SH-SY5Y (cell line): ENCODE measurements around the gene TBL2.

ENCODE experiments used
- GATA2 ChIP-seq: IDR thresholded peaks from 2 replicates; pipeline ENCODE4 v1.6.1; 2011; ENCODE audit warnings: mild to moderate bottlenecking, low read depth, low read length
- GATA3 ChIP-seq: IDR thresholded peaks from 2 replicates; pipeline ENCODE4 v1.6.1; 2011; ENCODE audit warnings: low read depth, mild to moderate bottlenecking, low read length, moderate library complexity

TBL2 gene

DNA sequence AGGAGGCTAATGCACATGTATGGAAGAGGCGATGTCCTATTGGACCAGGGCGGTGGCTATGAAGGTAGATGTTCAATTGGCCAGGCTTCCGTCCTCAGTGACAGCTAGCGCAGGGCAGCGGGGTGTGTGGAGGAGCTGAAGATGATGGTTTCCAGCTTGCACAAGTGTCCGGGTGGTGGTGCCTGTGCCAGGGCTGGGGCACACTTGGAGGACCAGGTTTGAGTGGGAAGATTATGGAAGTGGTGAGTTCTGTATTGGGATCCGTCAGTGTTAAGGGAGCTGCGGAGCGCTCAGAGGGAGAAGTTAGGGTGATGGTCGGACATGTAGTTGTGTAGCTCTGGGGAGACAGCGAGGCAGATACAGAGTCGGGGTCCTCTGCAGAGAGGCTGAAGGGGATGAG lies 8.5 kb upstream of the TBL2 start:
- no peak for TF ChIP-seq GATA3
- no peak for TF ChIP-seq GATA2

DNA sequence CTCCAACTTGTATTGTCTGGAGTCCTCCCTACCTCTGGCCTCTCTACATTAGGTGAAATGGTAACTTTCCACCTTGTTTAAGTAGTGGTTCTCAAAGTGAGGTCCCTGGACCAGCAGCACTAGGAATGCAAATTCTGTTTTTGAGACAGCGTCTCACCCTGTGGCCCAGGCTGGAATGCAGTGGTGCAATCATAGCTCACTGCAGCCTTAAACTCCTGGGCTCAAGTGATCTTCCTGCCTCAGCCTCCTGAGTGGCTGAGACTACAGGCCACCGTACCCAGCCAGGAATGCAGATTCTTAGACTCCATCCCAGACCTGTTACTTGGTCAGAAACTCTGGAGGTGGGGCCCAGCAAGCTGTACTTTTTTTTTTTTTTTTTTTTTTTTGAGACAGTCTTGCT lies 6.8 kb upstream of the TBL2 start:
- TF ChIP-seq GATA2 (no peak), GATA3 (no peak)

DNA sequence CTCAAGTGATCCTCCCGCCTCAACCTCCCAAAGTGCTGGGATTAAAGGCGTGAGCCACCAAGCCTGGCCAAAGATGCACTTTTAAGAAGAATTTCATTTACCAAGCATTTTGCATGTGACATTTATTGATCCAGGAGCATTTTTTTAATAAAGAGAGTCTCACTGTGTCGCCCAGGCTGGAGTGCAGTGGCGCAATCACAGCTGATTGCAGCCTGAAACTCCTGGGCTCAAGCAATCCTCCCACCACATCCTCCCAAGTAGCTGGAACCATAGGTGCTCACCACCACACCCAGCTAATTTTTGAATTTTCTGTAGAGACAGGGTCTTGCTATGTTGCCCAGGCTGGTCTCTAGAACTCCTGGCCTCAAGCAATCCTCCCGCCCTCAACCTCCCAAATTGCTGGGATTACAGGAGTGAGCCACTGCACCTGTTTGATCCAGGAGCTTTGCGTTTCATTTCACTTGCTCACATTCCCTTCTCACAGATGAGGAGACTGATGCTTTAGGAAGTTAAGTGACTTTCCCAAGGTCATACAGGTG lies 4.4 kb upstream of the TBL2 start:
- no peak for TF ChIP-seq GATA2
- no peak for TF ChIP-seq GATA3

DNA sequence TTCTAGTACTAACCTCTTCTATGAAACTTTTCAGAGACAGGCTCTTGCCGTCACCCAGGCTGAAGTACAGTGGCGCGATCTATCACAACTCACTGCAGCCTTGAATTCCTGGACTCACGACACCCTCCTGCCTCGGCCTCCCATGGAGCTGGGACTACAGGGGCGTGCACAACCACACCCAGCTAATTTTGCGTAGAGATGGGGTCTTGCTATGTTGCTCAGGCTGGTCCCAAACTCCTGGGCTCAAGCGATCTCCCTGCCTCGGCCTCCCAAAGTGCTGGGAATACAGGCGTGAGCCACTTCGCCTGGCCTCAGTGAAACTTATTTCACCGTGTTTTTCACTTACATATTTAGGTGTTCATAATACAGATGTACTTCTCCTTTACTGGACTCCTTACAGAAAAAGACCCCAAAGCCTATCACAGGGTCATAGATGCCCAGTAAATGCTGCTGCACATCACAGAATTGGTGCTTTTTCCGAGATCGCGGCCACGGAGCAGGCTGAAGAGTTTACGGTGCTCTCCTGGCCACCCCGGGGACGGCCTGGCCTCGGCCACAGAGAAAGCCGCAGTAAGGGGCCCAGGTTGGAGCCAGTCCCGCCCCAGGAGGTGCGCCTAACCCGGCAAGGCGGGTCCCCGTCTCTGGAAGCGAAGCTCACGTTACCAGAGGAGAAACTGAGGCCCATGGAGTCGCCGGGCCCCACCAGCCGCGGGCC lies 595 bp downstream of the TBL2 start:
- TF ChIP-seq GATA3 = no peak
- TF ChIP-seq GATA2 = no peak

DNA sequence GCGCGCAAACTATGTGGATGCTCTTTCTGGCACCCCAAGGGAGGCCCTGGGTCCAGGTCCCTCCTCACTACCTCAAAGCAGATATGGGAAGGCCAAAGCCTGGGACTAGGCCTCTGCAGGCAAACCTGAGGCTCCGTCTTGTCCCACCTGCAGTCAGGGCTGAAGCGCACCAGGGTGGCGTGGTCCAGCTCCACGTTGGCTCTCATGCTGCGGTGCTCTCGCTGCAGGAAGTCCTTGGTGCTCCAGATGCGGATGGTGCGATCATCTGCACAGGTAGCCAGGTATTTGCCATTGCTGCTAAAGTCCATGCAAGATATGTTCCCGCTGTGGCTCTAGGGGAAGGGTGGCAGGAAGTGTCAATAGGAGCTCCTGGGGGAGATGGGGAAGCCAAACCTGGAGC lies 4.6 kb downstream of the TBL2 start:
- TF ChIP-seq GATA2 = no peak
- no peak for TF ChIP-seq GATA3

DNA sequence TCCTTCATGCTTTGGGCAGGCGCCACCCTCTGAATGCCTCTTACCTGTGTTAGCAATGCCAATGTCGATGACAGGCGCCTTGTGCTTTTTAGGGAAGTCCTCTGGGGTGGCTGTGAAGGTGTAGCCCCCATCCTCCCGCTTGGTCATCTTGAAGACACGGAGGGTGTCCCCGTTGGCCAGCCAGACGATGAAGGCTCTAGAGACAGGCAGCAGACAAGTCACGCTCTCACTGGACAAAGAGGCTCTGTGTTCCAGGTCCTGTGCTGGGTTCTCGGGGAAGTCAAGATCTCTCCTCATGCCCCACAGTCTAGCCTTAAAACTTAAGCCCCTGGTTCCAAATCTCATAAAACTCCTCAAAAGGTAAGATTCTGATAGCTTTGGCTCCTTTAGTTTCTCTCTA lies 5.1 kb downstream of the TBL2 start:
- TF ChIP-seq GATA3 = no peak
- no peak for TF ChIP-seq GATA2

DNA sequence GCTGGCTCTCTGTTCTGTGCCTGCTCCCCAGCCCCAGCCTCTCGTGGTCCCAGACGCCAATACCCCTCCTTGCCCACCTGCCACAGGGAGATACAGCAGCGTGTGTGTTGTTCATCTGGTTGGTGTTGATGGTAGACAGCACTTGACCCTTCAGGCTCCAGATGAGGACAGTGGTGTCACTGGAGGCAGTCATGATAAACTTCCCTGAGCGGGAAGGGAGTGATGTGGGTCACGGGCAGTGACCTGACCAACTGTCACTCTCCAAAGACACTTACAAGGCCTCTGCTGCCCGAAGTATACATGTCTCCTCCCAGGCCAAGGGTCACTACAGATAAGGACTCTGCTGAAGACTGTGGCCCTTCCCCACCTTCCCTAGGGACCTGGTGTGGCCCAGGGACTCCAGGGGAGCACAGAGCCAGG lies 5.6 kb downstream of the TBL2 start:
- no peak for TF ChIP-seq GATA2

DNA sequence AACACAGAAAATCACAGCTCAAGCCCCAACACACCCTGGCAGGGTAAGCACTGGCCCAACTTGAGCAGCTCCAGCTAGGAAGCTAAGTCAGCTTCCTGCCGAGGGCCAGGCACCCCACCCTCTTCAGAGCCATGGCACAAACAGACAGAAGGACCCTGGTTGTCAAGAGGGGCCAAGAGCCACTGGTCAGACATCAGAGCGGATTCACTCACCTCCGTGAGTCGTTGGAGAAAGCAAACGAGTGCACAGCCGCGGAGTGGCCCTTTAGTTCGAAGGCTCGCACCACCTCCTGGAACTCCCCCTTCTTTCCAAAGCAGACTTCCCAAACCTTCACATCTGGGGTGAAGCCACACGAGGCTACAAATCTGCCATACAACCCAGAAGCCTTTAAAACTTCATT lies 7.4 kb downstream of the TBL2 start:
- TF ChIP-seq GATA2 (no peak), GATA3 (no peak)

DNA sequence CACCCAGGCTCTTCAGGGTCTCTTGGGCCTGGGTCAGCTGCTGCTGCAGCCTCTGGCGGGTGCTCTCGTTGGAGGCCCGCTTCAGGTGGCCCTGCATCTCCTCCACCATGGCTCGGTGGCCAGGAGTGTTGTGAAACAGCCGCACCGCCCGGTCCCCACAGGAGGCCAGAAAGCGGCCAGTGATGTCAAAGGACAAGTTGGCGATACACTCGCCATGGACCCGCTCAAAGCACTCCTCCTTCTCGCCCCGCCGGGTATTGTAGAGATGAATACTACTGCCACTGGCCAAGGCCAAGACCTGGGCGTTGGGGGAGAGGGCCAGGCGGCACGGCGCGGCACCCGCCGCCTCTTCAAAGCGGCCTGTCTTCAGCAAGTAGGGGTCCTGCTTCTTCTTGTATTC lies 7.9 kb downstream of the TBL2 start:
- no peak for TF ChIP-seq GATA2
- TF ChIP-seq GATA3 = no peak

DNA sequence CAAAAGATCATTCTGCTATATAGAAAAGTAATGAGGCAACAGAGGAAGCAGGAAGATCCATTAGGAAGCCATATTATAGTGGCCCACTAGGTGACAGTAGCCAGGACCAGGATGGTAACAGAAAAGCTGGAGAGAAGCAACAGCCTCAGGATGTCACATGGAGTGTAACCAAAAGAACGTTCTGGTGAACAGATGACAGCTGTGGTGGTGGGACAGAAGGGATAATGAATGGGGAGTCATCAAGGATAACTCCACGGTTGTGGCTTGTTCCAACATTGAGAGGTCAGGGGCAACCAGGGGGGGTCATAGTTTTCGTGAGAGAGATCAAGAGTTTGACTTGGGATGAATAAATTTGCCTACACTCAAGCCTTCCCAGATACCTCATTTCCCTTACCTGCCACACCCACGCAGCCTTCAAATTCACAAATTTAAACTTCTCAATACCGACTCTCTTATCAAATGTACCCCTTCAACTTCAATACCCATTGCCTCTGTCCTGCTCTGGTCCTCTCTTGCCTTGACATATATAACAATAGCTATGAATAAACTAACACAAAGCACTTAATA lies 9.3 kb downstream of the TBL2 start:
- TF ChIP-seq GATA2 (no peak), GATA3 (no peak)

DNA sequence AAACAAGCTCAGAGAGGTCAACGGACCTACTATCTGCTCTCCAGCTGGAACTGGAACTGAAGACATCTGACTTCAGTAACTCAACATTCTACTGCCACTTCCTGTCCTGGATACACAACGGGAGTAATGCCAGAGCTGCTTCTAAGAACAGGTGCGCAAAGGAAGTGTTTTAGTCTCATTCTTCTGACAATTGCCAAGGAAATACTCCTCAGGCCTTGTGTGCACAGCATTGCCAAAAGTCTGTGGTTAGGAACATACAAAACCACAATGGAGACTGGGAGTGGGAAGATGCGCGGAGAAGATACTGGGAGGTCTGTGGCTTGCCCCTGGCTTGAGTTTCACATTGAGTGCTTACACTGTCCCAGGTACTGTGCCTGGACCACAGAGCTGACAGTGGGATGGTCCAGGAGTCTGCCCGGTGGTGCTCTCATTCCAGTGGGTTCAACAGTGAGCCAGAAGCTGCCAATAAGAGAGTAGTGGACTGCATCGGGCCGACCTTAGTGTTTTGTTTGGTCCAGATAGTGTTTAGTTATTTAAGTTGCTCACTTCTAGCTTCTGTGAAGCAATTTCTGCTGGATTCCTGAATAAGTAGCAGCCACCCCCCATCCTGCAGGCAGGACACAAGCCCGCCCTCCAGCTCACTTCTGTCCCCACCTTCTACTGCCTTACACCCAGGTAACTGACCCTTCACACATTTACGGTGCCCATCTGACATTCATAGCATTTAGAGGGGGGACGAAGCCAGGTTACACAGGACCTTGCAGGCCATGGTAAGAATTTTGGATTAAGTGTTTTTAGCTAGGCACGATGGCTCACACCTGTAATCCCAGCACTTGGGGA lies 10.3 kb downstream of the TBL2 start:
- TF ChIP-seq GATA2 = no peak
- TF ChIP-seq GATA3 = no peak

DNA sequence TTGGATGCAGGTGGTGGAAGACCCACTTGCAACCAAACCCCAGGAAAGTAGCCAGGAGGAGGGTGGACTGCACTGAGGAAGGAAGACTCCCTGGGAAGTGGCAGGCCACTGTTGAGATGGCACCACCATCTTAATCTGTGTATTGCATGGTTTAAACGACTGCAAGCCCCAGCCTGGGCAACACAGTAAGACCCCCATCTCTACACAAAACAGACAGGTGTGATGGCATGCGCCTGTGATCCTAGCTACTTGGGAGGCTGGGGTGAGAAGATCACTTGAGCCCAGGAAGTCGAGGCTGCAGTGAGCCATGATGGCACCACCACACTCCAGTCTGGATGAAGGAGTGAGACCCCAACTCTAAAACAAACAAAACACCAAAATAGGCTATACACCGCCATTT lies 11.2 kb downstream of the TBL2 start:
- TF ChIP-seq GATA3 (no peak), GATA2 (no peak)

DNA sequence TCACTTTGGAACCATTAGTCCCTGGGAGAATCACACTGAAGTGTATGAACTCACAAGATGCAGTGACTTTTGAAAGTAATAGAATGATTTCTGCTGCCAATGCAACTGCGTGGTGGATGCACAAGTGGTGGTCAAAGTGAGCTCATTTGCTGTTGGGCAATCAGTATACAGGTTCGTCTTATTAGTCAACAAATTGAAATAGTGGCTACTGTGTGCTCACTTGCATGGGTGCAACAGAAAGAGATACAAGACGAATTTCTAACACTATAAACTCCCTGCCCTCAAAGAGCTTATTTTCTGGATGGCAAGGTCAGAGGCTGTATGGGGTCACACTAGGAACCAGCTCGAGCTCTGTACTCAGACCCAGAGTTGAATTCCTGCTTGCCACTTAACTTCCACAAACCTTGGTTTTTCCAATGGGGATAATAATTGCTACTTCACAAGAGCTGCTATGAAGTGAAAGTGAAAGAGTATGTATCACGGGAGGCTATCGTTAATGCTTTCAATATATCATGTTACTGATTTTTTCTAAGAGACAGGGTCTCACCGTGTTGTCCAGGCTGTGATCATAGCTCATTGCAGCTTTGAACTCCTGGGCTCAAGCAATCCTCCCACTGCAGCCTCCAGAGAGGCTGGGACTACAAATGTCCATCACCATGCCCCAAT lies 12.6 kb downstream of the TBL2 start:
- TF ChIP-seq GATA3 = no peak
- TF ChIP-seq GATA2 = no peak

DNA sequence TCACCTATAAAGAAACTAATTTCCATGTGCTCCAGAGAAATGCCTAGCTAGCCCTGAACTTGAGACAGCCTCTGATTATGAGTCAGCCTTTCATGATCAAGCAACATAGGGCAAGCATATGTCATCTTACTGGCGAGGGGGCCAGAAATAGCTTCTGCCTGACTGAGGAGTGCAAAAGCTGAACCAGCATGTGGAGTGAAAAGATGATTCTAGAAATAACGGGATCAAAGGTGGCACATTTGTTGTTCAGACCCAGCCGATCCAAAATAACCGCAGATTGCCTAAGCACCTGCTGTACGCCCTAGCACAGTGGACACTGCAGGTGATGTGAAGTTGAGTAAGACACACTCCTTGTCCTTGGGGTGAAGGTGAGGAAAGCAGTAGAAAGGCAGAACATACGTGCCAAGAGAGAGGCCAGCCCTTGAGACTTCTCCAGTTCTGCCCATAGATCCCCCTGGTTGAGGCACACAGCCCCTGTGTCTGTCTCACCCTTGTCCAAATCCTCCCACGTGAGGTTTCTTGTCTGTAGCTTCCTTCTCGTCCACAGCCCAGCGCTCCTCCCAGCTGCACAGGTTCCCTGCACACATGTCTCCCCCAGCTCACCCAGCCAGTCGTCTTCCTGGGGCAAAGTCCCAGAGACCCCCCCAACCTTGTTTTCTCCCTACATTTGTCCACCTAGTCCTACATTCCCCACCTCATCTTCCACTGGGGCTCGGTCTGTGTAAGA lies 18.1 kb downstream of the TBL2 start:
- TF ChIP-seq GATA3 (no peak), GATA2 (no peak)
